HG03432 (cell line): ENCODE data around the gene TRNP1.

ENCODE experiments used
- ATAC-seq: cut with Tn5 transposase; IDR thresholded peaks from one replicate; pipeline ENCODE4 v1.9.1; 2021; ENCODE audit warnings: mild to moderate bottlenecking, moderate library complexity; ENCODE audit not compliant: unreplicated experiment

The TRNP1 gene

DNA sequence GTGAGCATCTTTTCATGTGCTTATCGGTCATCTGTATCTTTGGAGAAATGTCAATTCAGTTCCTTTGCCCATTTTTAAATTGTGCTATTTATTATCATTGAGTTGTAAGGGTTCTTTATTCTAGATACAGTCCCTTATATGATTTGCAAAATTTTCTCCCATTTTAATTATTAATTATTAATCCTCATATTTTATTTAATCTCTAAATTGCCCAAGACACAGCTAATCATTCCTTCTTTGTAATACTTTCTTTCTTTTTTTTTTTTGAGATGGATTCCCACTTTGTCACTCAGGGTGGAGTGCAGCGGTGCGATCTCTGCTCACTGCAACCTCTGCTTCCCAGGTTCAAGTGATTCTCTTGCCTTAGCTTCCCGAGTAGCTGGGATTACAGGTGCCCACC, 32.2 kb downstream of the TRNP1 start:
- no peak for ATAC-seq

DNA sequence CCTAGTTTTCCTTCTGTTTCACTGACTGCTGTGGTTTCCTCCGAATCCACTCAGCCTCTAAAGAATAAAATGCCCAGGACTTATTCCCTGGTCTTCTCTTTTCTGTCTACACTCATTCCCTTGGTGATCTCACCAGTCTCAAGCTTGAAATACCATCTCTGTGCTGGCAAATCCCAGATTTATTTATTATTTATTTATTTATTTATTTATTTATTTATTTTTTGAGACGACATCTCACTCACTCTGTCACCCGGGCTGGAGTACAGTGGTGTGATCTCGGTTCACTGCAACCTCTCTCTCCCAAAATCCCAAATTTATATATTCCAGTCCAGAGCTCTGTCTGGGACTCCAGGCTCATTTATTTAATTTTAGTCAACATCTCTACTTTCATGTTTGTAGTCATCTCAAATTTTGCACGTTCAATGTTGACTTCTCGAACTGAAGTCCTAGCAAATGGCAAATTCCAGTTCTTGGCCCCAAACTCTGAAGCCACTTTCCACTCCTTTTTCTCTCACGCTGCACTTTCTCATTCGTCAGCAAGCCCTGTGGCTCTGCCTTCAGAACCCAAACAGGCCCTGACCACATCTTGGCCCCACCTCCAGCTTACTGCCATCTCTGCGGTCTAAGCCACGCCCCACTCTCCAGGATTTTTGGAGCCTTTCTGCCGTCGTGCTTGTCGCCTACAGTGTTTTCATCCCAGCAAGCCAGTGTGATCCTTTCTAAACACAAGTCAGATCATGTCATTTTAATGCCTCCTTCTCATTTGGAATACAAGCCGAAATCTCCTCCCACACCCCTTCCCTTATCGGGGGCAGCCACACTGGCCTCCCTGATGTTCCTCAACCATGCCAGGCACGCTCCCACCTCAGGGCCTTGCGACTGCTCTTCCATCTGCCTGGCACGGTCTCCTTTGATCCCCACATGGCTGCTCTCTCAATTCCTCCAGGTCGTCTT, 33.4 kb downstream of the TRNP1 start:
- no peak for ATAC-seq

DNA sequence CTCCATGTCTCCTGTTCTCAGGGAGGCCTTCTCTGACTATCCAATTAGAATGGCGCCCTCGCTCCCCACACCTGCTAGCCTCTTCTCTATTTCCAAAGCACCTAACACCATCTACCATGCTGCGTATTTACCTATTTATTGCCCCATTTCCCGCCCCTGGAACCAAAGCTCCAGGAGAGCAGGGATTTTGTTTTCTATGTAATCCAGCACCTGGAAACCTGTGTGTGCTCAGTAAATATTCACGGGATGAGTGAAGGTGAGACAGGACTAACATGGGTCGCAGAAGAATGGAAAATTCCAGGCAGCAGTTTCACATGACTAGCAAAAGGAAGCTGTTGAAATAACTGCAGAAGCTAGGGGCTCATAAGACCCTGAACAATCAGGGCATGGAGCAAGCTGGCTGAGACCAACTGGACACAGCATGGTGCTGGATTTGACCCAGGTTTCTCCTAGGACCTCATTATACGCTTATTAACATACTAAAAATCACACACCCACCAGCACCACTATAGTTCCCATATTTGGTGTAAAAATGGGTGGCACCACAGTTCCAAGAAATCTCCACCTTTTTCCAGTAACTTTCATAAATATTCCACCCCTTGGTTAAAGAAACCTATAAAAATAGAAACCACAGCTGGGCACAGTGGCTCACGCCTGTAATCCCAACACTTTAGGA, 34.2 kb downstream of the TRNP1 start:
- ATAC-seq, result no peak

DNA sequence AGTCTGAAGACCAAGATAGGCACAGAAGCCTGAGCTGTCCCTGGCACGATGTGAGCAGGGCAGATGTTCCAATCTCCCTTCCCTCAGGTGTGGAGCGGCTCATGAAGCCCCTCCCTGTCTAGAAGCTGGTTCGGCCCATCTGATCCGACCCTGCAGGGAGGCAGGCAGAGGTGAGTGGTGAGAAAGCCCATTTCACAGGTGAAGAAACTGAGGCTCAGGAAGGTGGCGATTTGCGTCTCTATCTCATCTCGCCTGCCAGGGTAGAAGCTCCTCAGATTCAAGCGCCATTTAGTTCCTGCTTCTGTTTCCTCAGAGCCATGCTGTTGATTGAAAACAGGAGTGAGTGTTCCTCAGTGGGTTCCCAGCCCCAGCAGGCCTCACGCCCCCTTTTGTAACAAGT, 36.0 kb downstream of the TRNP1 start:
- no peak for ATAC-seq

DNA sequence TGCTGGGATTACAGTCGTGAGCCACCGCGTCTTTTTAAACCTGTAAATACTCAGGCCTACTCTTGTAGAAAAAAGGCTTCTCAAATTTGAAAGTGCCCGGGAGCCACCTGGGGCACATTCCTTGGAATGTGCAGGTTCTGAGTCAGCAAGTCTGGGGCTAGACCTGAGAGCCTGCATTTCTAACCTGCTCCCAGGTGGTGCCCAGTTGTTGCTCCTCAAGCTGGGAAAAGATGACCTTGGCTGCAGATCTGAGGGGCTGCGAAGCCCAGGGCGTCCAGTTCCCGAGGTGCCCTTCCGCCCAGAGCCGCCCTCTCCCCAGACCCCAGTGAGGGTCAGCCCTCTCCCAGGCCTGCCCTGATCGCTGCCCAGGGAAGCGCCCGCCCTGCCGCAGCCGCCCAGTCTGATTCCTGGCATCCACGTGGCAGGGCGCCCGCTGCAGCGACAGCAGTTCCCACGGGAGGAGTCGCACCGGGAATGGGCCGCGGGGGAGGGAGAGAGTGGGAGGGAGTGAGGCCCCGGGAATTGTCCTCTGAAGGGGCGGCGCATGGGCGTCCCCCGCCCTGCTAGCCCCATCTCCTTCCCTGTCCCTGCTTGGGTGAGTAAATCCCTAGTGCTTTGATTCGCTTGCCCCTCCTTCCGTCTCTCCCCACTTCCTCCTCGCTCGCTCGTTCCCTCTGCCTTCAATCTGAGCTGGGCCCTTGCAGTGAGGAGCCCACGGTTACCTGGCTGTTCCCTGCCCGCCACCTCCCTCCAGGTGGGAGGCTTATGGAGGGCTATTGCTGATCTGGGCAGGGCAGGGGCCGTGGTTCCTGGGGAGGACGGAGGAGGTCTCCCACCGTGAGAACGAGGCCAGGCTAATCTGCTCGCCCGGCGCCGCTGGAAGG, 38.0 kb downstream of the TRNP1 start:
- no peak for ATAC-seq

DNA sequence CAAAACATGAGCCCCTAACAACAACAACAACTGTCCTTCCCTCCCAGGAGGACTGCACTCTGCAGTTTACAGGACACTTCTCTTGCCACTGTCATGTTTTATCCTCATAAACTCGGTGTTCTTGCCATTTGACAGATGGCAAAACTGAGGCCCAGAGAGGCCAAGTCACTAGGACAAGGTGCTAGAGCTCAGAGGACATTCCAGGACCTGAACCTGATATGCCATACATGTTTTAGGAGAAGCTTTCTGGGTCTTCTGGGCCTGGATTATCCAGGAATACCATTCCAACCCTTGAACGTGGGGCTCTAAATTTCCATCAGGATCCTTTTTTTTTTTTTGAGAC, 38.6 kb downstream of the TRNP1 start:
- ATAC-seq, result no peak

DNA sequence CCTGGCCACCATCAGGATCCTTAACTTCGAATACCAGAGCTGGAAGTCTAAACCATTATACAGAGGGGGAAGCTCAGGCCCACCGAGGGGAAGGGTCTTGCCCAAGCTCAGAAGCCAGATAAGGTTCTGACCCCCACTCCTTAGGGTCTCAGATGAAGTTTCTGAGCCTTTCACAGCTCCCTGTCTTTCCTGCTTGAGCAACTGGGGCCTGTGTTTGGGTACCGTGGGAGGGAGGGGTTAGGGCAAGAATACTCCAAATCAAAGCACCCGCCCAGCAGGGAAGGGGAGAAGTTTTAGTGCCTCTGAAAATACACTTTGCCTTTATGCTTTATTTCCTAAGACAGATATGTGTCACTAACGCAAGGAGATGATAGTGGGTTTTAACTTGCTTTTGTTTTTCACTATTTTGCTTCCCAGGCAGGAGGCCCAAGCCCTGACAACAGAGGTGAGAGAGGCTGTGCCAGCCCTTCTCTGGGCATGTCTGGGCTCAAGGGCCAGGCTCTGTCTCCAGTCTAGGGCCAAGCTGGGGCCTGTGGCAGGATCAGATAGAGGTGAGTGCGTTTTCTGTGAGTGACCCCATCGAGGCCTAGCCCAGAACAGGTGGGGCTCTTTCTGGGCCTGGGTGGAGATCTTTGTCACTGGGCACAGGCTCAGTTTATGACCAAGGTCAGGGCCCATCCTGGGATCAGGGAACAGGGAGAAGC, 39.7 kb downstream of the TRNP1 start:
- ATAC-seq, result no peak

DNA sequence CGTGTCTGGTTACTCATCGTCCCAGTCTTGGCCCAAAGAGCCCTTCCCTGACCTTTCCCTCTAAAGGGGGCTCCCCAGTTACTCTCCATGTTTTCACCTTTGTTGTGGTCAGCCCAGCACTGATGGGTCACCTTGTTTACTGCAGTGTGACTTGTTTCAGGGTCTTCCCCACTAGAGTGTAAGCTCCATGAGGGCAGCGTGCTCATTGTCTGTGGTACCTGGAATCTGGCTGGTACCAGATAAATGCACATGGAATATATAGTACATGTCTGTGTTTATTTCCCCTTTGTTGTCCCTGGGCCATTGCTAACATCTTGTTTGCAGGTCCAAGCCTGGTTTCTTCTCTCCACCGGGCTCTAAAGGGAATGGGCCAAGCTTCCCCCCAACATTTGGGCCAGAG, 41.9 kb downstream of the TRNP1 start:
- ATAC-seq, result no peak

DNA sequence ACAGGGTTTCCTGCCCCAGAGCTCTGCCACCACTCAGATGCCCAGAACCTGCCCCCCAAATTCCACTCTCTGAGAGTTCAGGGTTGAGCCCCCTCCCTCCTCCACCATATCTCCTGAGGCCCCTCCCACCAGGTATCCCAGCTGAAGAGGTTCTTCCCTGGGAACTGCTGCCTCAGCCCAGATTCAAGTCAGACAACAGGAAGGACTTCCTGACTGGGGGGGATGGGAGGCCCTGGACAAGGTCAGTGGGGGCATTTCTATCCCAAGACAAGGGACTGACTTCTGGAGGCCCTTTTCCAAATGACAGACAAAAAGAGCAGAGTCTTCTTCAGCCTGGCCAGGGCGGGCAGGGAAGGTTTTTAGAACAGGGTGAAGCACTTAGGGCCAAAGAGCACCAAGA, 43.2 kb downstream of the TRNP1 start:
- no peak for ATAC-seq

DNA sequence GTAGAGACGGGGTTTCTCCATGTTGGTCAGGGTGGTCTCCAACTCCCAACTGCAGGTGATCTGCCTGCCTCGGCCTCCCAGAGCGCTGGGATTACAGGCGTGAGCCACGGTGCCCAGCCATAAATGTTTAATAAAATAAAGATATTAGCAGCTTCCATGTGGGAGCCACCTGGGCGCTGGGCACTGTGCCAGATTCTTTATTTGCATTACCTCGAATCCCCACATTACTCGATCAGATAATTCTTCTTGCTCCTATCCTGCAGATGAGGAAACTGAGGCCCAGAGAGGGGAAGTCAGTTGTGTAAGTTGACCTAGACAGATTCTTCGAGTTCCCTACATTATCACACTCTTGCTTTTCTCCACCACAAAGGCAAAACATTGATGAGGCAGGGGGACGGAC, 44.0 kb downstream of the TRNP1 start:
- ATAC-seq, result no peak

DNA sequence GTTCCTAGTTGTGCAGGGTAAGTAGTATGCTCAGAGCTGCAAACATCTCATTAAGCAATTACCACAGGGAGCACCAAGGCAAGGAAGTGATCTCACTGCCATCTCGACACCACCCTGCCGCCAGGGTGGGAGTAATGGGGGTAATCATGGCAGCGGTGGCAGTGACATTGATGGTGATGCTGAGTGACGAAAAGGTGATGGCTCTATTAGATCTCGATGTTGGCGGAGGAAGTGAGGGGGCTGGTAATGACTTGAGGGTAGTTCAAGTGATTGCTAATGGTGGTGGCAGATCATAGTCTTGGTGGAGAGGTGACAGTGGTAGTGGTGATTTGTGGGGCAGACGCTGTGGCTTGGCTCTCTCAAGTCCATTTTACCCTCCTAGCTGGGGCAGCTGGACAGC, 44.5 kb downstream of the TRNP1 start:
- ATAC-seq, result no peak

DNA sequence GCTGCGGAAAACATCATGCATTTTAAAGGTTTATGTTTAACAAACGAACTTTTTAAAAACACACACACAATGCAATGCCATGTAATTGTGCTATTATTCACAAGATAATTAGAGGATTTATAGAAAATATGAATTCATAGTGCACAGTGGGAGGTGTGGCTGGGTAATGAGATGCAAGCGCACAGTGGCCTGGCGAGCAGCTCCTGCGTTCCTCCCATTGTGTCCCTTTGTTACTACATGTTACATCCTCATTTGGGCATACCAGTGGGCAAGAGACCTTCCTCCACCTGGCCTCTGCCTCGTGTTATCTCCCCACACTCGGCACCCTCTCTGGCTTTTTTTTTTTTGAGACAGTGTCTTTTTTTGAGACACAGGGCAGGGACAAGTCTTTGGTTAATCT, 49.2 kb downstream of the TRNP1 start:
- ATAC-seq, result no peak

DNA sequence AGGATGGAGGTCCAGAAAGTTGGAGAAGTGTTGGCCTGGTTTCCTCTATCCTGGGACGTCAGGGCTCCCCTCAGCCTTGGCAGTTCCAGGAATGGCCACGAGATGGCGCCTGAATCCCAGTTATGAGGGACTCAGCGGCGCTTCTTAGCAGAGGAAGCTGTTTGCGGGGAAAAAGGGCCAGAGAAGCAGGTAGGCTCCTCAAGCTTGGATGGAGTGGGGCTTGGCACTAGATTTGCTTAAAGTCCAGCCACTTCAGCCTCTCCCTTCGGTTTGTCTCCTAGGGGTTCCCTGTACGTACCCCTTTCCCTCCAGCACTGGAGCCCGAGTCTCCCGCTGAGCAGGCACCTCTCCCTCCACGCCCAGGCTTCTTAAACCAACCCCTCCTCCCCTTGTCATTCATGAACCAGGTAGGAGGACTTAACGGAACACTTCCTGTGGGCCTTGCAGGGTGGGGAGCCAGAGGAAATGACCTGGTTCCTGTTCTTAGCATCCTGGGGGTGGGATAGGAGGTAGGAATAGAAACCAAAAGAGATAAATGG, 51.2 kb downstream of the TRNP1 start:
- no peak for ATAC-seq

DNA sequence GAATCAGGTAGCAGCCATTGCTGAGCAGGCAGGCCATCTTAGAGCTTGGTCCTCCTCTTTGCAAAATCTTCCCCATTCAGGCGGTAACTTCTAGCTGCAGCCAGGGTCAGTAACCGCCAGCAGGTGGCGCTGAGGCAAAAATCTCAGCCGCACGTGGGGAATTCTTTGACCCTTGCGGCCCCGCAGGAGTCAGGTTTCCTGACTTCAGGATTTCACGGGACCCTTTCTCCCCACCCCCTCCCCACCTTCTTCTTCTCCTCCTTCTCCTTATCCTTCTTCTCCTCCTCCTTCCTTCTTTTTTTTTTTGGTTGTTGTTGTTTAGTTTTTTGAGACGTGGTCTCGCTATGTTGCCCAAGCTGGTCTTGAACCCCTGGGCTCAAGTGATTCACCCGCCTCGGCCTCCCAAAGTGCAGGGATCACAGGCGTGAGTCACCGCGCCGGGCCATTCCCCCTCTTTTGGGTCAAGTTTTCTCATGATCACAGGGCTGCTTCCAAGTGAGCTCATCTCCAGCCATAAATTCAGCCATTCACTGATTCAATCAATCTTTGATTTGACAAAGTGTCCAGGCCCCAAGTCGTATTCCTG, 52.6 kb downstream of the TRNP1 start:
- ATAC-seq, result no peak

DNA sequence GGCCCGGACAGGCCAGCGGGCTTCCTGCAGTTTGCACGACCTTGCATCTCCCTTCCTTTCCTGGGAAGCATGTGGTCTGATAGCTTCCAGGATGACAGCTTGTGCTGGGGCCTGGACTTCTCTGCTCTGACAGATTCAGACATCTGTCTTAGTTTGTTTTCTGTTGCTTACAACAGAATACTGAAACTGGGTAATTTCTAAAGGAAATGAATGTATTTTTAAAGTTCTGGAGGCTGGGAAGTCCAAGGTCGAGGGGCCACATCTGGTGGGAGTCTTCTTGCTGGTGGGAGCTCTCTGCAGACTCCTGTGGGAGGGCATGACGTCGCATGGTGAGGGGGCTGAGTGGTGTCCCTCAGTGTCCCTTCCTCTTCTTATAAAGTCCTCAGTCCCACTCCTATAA, 54.4 kb downstream of the TRNP1 start:
- ATAC-seq, result no peak

DNA sequence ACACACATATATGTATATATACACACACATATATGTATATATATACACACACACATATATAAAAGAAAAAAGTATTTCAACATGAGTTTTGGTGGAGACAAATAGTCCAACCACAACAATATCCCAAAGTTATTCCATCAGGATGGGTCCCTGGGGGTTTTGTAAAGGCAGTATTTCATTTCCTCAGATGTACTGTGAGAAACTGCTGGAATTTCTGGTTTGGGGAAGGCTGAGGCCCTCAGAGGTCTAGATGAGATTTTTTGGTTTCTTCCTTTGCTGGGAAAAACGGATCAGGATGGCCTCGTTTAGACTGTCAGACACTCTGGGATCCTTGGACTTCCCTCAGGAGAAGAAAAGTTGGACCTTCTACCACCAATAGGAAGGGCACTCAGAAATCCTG, 55.6 kb downstream of the TRNP1 start:
- ATAC-seq, result no peak

DNA sequence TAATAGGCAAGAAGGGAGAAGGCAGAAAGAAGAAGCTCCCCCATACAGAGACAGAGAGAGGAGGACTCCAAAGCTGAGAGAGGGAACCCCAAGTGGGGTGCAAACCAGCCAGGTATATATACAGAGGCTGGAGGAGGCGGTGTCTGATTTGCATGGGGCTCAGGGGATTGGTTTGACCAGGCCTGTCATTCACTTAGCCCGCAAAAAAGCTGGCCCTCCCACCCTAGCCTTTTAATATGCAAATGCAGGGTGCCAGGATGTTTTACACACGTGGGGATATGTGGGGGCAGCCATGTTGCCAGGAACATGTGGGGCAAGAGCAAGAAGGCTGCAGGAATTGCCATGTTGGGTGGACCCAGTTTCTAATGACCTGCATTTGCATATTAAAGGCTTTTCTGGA, 56.1 kb downstream of the TRNP1 start:
- ATAC-seq, result no peak
